A375 (cell line): ENCODE data around the gene FBRS. TPM values are rescaled to one million over a fixed set of nuclear protein-coding genes. Genes with fewer than 3 reads are reported as not detected.

Experiments used
- small RNA-seq: library from RNA; depleted of rRNA; stranded (forward); fragments of <200 nt; gene quantifications from one replicate; pipeline ENCODE3, GENCODE V24; 2014
- total RNA-seq: library from RNA; depleted of rRNA; stranded (reverse); fragments of >200 nt; shearing (Covaris generic); gene quantifications from 2 replicates; pipeline ENCODE4 v1.2.3, GENCODE V29; 2014; rRNA removed

FBRS gene
- total RNA-seq, result 24.3 and 26.5 TPM in 2 replicates

GRCh38 chr16:30657866-30658730 is at the start of gene FBRS:
TSS of gene FBRS (plus strand) at chr16:30658431. CDS start at chr16:30659519, 1,088 bp downstream.

GRCh38 chr16:30609926-30610839 is 48.0 kb upstream of the FBRS start, which contains the start of gene ZNF689:
TSS of gene ZNF689 (minus strand) at chr16:30610389. CDS start at chr16:30610041, 348 bp downstream.

GRCh38 chr16:30650369-30651123 is 7.7 kb upstream of the FBRS start, which contains the start of gene PRR14:
TSS of gene PRR14 (plus strand) at chr16:30650960. CDS start at chr16:30651646, 686 bp downstream.

GRCh38 chr16:30698816-30699614 is 40.8 kb downstream of the FBRS start, which contains the start of gene SRCAP:
TSS of gene SRCAP (plus strand) at chr16:30699171. CDS start at chr16:30700825, 1,654 bp downstream.

Small RNA genes within 50 kb of the gene (small RNA-seq; reads per million reads assigned to genes)
- gene AC093249.1 (not detected), gene RNU6-1043P (not detected), gene RNU6-416P (not detected), gene SNORA30 (6.1 reads per million, percentile 85 among the genes with 10 or more reads in this experiment)

Other genes starting within 250 kb of the FBRS start
- gene DCTPP1, start 228.4 kb upstream of the FBRS start, total RNA-seq, result 36.7 and 40.4 TPM in 2 replicates
- 15.3 and 20.9 TPM in 2 replicates for gene SEPHS2, start 212.6 kb upstream of the FBRS start, total RNA-seq
- gene ITGAL, start 185.7 kb upstream of the FBRS start, total RNA-seq, result not detected in 2 replicates
- 42.1 and 44.2 TPM in 2 replicates for gene ZNF768, start 131.9 kb upstream of the FBRS start, total RNA-seq
- 0.23 and 0.82 TPM in 2 replicates for gene ZNF747, start 123.6 kb upstream of the FBRS start, total RNA-seq
- gene ZNF764, start 100.1 kb upstream of the FBRS start, total RNA-seq, result 10.9 and 14.7 TPM in 2 replicates
- 12.4 and 17.1 TPM in 2 replicates for gene ZNF688, start 86.7 kb upstream of the FBRS start, total RNA-seq
- not detected in 2 replicates for gene ZNF785, start 72.7 kb upstream of the FBRS start, total RNA-seq
- 8.7 and 11.5 TPM in 2 replicates for gene ZNF689, start 48.0 kb upstream of the FBRS start, total RNA-seq
- 9.6 and 17.8 TPM in 2 replicates for gene PRR14, start 7.5 kb upstream of the FBRS start, total RNA-seq
- gene SRCAP, start 40.7 kb downstream of the FBRS start, total RNA-seq, result 33.7 and 36.1 TPM in 2 replicates
- 25.8 and 27.6 TPM in 2 replicates for gene PHKG2, start 90.0 kb downstream of the FBRS start, total RNA-seq
- 21.3 and 29.5 TPM in 2 replicates for gene CFAP119, start 103.6 kb downstream of the FBRS start, total RNA-seq
- gene RNF40, start 103.9 kb downstream of the FBRS start, total RNA-seq, result 110 and 121 TPM in 2 replicates
- gene ZNF629, start 128.8 kb downstream of the FBRS start, total RNA-seq, result 9.7 and 10.2 TPM in 2 replicates
- gene BCL7C, start 235.6 kb downstream of the FBRS start, total RNA-seq, result 57.4 and 71.4 TPM in 2 replicates
- not detected in 2 replicates for gene CTF1, start 238.2 kb downstream of the FBRS start, total RNA-seq